GM18873 (cell line): ENCODE results near the gene AP2A2.

ENCODE experiments used
- ATAC-seq: cut with Tn5 transposase; IDR thresholded peaks from one replicate; pipeline ENCODE4 v1.9.1; 2021; ENCODE audit warnings: mild to moderate bottlenecking, moderate library complexity, moderate number of reproducible peaks; ENCODE audit not compliant: unreplicated experiment, low FRiP score

AP2A2 gene

DNA sequence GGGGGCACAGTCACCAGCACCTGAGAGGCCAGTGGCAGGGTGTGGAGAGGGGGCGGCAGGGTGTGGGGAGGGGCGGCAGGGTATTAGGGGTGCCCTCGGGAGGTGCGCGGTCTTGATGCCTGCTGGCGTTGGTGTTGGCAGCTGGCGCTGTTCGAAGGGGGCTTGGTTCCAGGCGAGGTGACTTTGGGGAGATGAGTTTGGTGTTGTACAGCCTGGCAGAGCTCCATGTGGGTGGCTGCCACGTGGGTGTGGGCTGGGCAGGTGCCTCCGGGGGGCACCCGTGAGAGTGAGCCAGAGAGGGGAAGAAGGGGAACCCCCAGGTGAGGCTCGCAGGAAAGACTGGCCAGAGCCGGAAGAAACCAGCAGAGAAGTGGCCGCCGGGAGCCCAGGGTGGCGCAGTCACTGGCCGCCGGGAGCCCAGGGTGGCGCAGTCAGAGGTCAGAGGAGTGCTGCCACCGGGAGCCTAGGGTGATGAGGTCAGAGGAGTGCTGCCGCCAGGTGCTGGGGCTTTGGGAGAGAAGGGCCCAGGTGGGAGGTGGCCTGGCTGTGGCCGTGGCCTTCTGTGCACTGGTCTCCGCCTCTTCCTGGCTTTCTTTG, 66.1 kb downstream of the AP2A2 start:
- ATAC-seq, result no peak

DNA sequence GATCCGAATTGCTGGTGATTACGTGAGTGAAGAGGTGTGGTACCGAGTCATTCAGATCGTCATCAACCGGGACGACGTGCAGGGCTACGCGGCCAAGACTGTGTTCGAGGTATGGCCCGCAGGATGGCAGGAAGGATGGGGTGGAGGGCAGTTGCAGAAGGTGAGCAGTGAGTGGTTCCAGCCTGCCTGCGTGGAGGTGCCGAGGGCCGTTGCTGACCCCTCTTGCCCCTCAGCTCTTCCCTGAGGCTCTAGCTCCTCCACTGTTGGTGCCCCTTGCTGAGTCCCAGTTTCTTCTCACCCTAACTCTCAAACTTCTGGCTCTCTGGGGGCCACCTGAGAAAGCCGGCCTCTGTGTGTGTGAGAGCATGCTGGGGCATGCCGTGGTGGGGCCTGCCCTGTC, 66.9 kb downstream of the AP2A2 start:
- ATAC-seq, result no peak

DNA sequence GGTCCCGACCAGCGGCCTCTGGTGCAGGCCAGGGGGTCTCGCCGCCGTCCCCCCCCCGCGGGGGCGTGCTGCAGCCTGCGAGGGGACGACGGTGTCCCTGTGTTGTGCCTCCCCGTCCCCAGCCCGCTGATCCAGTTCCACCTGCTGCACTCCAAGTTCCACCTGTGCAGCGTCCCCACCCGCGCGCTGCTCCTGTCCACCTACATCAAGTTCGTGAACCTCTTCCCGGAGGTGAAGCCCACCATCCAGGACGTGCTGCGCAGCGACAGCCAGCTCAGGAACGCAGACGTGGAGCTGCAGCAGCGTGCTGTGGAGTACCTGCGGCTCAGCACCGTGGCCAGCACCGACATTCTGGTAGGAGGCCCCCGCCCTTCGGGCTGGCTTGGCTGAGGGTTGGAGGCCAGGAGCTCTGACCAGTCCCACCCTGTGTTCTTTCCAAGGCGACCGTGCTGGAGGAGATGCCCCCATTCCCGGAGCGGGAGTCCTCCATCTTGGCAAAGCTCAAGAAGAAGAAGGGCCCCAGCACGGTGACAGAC, 68.0 kb downstream of the AP2A2 start:
- ATAC-seq, result no peak

DNA sequence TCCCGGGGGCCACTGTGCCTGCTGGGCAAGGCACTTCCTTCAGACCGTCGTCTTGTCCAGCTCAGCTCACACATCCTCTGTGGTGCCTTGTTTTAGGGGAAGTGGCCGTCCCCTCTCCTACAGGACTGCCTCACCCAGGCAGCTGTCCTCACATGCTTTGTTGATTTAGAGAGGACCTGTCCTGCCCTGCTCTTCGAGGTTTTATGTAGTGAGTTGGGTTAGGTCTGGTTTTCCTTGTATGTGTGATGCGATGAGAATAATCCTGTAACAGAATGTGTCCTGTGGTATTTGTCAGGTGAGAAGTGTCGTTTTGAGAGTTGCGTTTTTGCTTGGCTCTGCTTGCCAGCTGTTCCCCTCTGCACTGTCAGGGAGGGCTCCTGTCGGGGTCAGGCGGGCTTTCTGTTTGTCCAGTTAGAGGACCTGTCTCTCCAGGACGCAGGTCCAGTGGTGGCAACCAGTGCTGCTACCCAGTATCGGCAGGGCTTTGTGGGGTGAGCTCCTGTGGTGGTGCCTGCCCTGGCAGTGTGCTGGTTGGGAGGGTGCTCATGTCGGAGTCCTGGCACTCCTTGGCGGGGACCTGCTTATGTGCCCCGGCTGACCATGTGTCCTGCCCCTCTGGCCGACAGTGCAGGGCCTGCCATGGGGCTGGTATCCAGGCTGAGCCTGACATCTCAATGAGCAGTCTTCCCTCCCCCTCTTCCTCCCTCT, 69.5 kb downstream of the AP2A2 start:
- no peak for ATAC-seq

DNA sequence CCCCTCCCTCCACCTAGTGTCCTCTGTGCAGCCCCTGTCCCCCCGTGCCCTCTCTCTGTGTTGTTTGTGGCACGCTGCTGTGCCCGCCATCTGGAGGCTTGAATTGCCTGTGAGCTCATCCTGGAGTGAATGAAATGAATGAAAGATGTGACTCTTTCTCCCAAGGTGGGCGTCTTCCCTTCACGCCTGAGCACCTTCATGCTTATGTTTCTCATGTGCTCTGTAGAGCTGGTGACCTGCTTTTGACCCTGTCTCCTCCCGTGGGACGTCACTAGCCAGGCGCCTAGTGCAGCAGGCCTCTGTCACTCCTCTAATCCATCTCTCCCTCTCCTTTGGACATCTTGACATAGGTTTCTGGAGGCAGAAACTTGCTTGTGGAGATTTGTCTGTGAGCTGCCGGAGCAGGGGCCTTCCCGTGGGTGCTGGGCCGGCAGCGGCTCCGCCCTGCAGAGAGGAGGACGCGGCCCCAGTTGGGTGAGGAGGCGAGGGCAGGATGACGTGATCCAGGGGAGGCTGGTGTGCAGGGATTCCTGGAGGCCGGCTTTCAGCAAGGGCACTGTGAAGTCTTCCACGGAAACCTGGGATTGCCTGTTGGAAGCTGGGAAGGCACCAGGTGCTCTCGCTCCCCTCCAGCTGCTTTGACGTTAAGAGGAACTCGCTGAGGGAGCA, 70.2 kb downstream of the AP2A2 start:
- ATAC-seq, result no peak

DNA sequence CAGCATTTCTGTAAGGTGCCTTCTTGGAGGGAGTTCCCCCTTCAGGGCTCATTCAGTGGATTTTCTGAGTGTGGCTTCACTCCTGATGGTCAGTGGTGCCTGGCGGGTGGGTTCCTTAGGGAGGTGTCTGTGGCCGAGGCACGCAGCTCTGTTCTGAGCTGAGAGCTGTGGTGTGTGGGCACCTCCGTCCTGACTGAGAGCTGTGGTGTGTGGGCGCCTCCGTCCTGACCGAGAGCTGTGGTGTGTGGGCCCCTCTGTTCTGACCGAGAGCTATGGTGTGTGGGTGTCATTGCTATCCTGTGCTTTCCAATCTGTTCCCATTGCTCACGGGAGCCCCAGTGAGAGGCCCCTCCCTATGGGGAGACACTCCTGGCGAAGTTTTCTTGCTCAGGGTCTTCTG, 71.0 kb downstream of the AP2A2 start:
- no peak for ATAC-seq

DNA sequence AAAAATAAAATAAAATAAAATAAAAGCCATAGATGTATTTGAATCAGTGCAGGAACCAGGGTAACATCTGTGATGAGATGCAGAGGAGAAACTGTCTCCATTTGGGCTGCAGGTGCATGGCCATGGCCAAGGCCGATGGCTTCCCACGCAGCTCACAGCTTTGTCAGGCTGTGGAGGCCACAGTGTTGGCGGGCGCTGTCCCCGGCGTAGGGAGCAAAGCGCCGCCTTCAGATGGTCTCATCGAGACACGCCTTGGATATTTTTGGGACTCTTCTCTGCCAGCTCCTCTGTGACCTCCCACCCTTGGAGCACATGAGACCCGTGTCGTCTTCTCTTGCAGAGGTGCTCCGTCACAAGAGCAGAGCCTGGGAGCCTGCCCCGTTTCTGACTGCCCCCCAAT, 72.2 kb downstream of the AP2A2 start:
- no peak for ATAC-seq

DNA sequence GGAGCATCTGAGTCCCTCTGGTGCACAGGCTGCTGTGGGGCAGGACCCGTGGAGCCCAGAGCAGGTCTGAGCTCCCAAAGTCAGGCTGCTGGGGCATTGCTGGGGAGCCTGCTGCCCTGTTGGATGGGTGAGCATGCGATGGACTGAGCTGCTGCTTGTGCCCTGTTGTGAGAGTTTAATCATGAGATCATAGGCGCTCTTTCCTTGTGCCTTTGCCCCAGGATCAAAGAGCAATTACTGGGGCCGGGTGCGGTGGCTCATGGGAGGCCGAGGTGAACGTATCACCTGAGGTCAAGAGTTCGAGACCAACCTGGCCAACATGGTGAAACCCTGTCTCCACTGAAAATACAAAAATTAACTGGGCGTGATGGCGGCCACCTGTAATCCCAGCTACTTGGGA, 73.3 kb downstream of the AP2A2 start:
- no peak for ATAC-seq

DNA sequence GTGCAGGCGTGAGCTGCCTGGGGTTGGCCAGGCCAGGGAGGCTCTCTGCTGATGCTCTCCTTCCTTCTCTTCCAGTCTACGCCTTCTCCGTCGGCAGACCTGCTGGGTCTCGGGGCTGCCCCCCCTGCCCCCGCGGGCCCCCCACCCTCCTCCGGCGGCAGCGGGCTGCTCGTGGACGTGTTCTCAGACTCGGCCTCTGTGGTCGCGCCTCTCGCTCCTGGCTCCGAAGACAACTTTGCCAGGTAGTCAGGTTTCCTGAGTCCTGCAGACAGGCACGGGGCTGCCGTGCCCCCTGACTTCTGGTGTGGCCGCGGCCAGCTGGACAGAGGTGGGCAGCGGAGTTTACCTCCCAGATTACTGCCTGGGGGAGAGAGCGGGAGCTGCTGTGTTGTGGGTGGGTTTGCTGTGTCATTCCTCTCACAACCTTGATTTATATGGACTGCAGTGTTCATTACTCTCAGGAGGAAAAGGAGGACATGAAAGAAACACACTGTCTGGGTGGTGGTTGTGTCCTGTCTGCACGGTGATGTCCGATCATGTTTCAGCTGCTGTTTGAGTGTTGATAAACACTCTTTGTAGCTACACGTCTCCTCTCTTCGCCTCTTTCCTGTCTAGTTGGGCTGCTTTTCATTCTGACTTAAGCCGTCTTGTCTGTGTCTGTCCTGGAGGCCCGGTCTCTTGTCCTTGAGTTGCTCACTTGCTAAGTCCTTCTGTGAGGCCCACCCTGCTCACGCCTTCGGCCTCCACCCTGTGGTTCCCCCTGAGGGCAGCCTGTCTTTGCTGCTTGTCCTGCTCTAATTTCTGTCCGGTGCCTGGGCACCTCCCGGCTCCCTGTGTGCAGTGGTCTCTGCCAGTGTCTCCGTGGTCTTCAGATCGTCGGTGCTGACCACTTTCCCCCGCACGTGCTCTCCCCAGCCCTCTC, 74.9 kb downstream of the AP2A2 start:
- ATAC-seq, result no peak

DNA sequence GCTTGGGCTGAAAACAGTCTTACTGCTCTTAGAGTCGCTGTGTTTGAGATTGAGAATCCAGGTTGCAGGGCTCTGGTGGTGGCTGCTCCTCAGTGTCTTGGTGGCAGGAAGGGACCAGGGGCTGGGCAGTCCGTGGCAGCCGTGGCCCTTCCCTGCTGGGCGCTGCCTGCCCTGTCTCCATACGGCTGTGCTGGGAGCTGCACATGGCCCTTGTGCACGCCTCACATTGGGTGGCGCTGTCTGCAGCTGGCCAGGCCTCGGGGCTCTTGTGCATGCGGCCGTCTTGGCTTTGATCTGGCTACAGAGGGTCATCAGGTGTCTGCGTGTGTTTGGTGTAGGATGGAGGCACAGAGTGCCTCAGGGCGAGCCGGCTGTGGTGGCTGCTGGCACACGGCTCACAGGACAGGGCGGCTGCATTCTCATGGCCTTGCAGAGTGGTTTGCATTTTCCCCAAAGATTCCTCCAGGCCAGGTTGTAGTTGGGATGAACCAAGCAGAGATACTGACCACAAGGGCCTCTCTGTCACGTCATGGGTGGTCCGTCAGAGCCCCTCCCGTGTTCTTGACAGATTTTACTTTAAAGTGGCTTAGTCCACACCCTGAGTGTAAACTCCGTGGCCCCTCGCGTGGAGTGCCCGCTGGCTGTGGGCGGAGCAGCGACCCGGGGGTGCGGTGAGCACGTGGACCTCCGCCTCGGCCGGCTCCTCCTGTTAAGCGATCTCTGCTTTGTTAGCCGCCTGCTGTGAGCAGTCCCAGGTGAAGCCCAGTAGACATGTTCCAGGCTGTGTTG, 76.1 kb downstream of the AP2A2 start:
- ATAC-seq, result no peak

DNA sequence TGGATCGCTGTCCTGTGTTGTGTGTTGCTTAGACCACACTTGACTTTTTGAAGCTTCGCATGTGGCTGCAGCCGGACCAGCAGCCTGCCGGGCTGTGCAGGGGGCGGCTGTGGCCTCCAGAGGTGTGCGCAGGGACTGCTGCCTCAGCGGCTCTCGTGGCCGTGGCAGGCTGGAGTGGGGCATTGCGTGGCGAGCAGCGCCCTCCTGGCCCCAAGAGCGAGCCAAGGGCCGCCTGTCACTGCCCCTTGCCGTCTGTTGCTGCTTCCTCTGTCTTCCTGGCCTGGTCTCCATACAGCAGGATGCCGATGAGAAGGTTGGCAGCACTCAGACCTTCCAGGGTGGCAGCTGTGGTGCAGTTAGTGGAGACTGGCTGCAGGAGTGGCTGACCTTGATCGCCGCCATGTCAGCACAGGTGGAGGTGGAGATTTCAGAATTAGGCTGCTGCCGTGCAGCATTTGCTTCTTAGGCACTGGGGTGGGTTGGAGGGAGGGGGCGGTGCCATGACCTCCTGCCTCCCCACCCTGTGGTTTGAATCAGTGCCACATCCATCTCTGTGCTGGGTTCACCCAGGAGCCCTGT, 76.8 kb downstream of the AP2A2 start:
- ATAC-seq, result no peak

DNA sequence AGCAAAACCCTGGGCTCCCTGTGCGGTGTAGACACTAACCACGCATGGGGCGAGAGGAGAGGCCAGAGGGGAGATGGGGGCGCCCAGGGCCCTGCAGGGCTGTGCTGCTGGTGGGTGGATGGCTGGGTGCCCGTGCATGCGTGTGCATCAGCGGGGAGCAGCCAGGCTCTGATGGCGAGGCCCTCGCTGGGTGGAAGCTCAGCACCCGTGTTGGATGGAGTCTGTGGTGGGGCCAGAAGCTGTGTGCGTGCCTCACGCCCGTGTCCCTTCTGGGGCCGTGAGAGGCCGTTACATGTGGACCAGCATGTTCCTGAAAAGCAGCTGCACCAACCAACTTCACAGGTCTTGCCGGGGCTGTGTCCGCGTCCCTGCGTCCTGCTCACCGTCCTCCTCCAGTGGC, 77.5 kb downstream of the AP2A2 start:
- no peak for ATAC-seq

DNA sequence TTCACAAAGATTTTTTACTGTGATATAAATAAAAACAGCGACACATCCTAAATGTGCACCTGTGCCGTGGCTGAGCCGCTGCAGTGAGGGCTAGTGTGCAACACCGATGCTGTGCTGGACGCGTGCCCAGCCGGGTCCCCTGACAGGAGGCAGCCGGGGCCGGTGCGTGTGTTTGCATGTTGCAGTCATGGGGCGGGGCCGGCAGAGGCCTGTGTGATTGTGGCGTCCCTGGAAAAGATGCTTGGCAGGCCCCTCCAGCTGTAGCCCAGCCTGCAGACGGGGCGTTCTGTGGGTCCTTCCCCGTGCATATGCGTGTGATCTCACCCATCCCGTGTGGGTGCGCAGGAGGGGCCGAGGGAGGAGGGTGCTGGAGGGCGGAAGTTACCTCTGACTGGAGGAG, 80.3 kb downstream of the AP2A2 start:
- ATAC-seq, result no peak

DNA sequence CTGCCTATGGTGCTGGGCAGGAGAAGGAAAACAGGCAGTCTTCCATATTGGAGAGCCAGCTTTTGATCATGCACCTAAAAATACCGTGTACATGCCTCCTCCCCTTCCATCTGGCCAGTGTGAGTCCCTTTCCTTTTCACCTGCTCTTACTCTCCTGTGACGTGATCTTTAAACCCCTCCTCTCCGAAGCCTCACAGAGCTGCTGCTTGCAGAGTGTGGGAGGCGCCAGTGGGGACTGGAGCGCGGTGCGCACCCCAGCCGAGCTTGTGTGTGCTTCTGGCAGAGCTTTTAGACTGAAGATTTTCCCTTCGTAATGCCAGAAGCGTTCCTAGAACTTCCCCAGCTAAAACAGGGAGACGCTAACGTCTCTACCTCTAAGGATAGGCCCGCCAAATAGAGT, 81.1 kb downstream of the AP2A2 start:
- no peak for ATAC-seq

DNA sequence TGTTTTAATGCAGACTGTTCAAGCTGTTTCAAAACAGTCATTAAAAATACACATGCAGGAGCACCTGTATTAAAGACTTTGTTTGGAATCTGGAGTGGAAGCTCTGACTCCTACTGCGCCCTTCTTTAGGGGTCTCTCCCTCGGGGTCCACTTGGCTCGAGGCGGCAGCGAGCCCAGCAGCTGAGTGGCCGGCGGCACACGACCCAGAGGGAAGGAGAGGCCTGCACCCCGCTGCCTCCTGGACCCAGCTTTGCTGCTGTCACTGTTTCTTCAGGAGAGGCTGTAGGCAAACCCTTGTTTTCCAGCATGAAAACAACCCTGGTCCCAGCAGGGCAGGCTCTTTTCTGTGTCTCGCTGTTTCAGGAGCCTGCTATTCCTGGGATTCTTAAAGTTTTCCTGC, 81.6 kb downstream of the AP2A2 start:
- no peak for ATAC-seq

DNA sequence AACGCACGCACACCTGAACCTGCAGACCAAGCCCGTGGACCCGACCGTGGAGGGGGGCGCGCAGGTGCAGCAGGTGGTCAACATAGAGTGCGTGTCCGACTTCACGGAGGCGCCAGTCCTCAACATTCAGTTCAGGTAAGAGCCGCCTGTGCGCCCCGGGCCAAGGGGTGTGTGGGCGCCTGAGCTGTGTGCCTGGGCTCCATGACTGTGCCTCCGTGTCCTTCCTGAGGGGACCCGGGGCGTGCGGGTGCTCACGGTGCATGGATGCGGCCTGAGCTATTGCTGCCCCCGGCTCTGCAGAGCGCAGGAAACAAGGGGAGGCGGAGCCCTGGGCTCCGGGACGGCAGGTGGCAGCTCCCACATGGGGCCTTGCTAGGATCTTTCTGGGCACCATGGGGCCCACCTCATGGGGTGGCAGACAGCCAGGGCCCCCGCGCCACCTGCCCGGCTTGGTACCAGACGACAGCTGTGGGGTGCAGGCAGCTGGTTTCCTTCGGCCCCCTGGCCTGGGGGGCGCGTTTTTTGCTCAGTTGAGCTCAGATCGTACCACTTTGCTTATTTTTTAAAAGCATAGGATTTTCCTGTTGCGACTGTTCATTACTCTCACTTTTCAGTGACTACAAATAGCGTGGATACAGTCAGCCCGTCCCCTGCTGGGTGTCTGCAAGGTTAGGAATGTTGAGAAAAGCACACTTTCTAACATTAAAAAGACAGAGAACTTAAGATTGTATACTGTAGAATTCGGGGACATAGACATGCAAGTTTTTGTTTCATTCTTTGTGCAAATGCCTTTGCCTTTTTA, 82.5 kb downstream of the AP2A2 start:
- no peak for ATAC-seq

DNA sequence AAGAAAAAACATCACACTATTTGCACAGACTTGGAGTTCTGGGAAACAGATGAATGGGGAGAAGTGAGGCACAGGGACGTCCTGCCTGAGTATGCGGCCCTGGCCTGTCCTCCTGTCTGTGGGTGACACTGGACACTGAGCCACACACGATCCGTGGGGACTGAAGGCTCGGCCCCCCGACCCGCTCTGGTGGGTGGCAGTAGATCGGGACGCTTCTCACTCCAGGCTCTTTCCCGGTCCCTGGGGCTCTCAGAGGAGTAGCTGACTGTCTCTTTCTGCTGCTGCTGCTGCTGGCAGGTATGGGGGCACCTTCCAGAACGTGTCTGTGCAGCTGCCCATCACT, 83.1 kb downstream of the AP2A2 start:
- ATAC-seq, result no peak

DNA sequence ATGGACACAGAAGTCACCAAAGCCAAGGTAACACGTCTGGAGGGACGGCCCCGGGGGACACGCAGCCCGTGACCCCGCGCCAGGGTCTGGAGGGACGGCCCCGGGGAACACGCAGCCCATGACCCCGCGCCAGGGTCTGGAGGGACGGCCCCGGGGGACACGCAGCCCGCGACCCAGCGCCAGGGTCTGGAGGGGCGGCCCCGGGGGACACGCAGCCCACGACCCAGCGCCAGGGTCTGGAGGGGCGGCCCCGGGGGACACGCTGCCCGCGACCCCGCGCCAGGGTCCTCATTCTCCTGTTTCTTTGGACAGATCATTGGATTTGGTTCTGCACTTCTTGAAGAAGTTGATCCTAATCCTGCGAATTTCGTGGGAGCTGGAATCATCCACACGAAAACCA, 83.7 kb downstream of the AP2A2 start:
- no peak for ATAC-seq

DNA sequence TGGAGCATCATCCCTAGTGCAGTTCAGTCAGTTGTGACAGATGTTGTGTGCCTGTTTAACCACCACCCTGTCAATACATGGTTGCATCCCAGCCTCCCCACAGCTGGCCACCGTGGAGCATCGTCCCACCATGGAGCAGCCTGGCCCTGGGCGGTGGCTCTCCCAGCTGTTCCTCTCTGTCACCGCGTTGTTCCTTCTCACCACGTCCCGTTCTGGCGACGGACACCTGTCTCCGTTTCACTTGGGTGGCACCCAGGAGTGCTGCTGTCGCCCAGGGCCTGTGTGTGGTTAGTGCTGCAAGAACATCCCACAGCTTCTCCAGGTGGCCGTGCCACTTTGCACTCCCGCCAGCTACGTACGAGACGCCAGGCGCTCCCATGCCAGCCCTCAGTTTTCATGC, 84.3 kb downstream of the AP2A2 start:
- no peak for ATAC-seq
